ENCODE data around the gene SLC7A7. TPM values are rescaled to one million over a fixed set of nuclear protein-coding genes. Genes with fewer than 3 reads are reported as not detected.

Gene SLC7A7
- total and polyA plus RNA-seq, 10 of the 15 experiments (the other 5 are each of a cell fraction or from before 2014, with no cell fraction given), result 27.8 to 79.2 (median 50.8) TPM

DNA sequence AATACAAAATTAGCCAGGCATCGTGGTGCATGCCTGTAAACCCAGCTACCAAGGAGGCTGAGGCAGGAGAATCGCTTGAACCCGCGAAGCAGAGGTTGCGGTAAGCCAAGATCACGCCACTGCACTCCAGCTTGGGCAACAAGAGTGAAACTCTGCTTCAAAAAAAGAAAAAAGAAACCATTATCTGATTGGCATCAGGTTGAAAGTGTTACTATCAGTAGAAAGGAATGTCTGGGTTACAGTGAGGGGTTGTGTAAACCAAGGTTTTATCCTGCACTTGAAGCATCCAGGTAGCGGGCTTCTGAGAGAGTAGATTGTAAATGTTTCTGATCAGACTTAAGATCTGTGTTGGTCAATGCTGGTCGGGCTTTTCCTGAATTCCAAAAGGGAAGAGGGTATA, 62.8 kb downstream of the SLC7A7 start:
- ChIA-PET POLR2A (interaction anchor here (0.8 kb wide), 1 partner anchor 14 kb away, joined by 5 read pairs; no protein-coding TSS in a partner anchor), RAD21 (ENCODE audit: unreplicated experiment) (interaction anchor here (0.6 to 1.4 kb wide), 2 partner anchors 12 to 100 kb away, joined by 3 read pairs; no protein-coding TSS in a partner anchor), SMC1A (ENCODE audit: uncharacterized antibody, unreplicated experiment) (interaction anchor here (1.5 to 1.6 kb wide), 2 partner anchors 134 to 234 kb away, joined by 3 read pairs; no protein-coding TSS in a partner anchor), CTCF (interaction anchor here (0.5 to 4.5 kb wide), 2 partner anchors 101 to 106 kb away, joined by 3 to 38 read pairs; no protein-coding TSS in a partner anchor)
- ATAC-seq (no peak), DNase-seq (ENCODE audit: low read depth, low spot score) (no peak), FAIRE-seq (no peak)
- H3K4me1 ChIP-seq (ENCODE audit: control insufficient read depth, insufficient read depth, low read length), result peaks cover 15% of the 10 kb centered on the region
- H3K36me3 ChIP-seq (ENCODE audit: control insufficient read depth in 2 of 2, insufficient read depth in 2 of 2, low read length in 1 of 2), result no peaks in the 10 kb centered on the region
- no peaks in the 10 kb centered on the region for H3K9me3 ChIP-seq (replicated peaks; ENCODE audit: control insufficient read depth, insufficient read depth, low read length)
- 78% methylated on average over 8 of the region's 8 CpGs for WGBS (ENCODE audit: insufficient coverage, insufficient replicate concordance, low lambda C conversion rate, missing lambda C conversion rate)
- no peaks in the 10 kb centered on the region for H4K20me1 ChIP-seq (ENCODE audit: control insufficient read depth, insufficient read depth)
- intact Hi-C loops (cut with micrococcal nuclease; ENCODE audit: unreplicated experiment), result no loop called here
- in situ Hi-C loops (cut with MboI), result no loop called here
- no peak overlapping the region for H3K9ac ChIP-seq (ENCODE audit: control insufficient read depth, insufficient read depth, low read length)
- no TSS peak for BruUV-seq (replicated peaks)
- H3K4me3 ChIP-seq, result no peak overlapping the region
- no peak overlapping the region for H2AFZ ChIP-seq (ENCODE audit: control insufficient read depth, low read depth, low read length)
- H3K27ac ChIP-seq (ENCODE audit: control insufficient read depth, insufficient read depth), result no peak overlapping the region
- H3K27me3 ChIP-seq (replicated peaks in 1 of 2; ENCODE audit: control insufficient read depth in 2 of 2, insufficient read depth in 2 of 2, low read length in 1 of 2), result no peaks in the 10 kb centered on the region
- H3K79me2 ChIP-seq (ENCODE audit: control insufficient read depth, insufficient read depth, low read length), result no peaks in the 10 kb centered on the region
- H3K4me2 ChIP-seq (ENCODE audit: control insufficient read depth, insufficient read depth), result no peak overlapping the region
- TF ChIP-seq NFYA (IDR thresholded peaks at IDR 0.05; ENCODE audit: borderline replicate concordance, low read depth, low read length) (no peak), IRF4 (IDR thresholded peaks at IDR 0.05; ENCODE audit: low read depth, low read length) (no peak), KDM1A (IDR thresholded peaks at IDR 0.05; ENCODE audit: borderline replicate concordance) (no peak), BCL11A (IDR thresholded peaks at IDR 0.05; ENCODE audit: low read depth, low read length) (no peak), CBFB (IDR thresholded peaks at IDR 0.05; ENCODE audit: low read depth) (no peak), CBX3 (IDR thresholded peaks at IDR 0.05; ENCODE audit: borderline replicate concordance, low read depth) (no peak), BACH1 (IDR thresholded peaks at IDR 0.05; ENCODE audit: borderline replicate concordance) (no peak), ZNF274 (IDR thresholded peaks at IDR 0.05; ENCODE audit: insufficient read depth, insufficient read length) (no peak), TAF1 (IDR thresholded peaks at IDR 0.05; ENCODE audit: borderline replicate concordance, low read depth, low read length) (no peak), ZNF384 (IDR thresholded peaks at IDR 0.05; ENCODE audit: borderline replicate concordance, low read depth, low read length) (no peak), SP1 (IDR thresholded peaks at IDR 0.05; ENCODE audit: low read depth, low read length) (no peak)
- TF ChIP-seq, protein P1, sequence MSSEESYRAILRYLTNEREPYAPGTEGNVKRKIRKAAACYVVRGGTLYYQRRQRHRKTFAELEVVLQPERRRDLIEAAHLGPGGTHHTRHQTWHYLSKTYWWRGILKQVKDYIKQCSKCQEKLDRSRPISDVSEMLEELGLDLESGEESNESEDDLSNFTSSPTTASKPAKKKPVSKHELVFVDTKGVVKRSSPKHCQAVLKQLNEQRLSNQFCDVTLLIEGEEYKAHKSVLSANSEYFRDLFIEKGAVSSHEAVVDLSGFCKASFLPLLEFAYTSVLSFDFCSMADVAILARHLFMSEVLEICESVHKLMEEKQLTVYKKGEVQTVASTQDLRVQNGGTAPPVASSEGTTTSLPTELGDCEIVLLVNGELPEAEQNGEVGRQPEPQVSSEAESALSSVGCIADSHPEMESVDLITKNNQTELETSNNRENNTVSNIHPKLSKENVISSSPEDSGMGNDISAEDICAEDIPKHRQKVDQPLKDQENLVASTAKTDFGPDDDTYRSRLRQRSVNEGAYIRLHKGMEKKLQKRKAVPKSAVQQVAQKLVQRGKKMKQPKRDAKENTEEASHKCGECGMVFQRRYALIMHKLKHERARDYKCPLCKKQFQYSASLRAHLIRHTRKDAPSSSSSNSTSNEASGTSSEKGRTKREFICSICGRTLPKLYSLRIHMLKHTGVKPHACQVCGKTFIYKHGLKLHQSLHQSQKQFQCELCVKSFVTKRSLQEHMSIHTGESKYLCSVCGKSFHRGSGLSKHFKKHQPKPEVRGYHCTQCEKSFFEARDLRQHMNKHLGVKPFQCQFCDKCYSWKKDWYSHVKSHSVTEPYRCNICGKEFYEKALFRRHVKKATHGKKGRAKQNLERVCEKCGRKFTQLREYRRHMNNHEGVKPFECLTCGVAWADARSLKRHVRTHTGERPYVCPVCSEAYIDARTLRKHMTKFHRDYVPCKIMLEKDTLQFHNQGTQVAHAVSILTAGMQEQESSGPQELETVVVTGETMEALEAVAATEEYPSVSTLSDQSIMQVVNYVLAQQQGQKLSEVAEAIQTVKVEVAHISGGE (CRISPR knock-in tag; IDR thresholded peaks at IDR 0.05), result no peak
- TF ChIP-seq, protein P2, sequence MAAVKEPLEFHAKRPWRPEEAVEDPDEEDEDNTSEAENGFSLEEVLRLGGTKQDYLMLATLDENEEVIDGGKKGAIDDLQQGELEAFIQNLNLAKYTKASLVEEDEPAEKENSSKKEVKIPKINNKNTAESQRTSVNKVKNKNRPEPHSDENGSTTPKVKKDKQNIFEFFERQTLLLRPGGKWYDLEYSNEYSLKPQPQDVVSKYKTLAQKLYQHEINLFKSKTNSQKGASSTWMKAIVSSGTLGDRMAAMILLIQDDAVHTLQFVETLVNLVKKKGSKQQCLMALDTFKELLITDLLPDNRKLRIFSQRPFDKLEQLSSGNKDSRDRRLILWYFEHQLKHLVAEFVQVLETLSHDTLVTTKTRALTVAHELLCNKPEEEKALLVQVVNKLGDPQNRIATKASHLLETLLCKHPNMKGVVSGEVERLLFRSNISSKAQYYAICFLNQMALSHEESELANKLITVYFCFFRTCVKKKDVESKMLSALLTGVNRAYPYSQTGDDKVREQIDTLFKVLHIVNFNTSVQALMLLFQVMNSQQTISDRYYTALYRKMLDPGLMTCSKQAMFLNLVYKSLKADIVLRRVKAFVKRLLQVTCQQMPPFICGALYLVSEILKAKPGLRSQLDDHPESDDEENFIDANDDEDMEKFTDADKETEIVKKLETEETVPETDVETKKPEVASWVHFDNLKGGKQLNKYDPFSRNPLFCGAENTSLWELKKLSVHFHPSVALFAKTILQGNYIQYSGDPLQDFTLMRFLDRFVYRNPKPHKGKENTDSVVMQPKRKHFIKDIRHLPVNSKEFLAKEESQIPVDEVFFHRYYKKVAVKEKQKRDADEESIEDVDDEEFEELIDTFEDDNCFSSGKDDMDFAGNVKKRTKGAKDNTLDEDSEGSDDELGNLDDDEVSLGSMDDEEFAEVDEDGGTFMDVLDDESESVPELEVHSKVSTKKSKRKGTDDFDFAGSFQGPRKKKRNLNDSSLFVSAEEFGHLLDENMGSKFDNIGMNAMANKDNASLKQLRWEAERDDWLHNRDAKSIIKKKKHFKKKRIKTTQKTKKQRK (IDR thresholded peaks at IDR 0.05; ENCODE audit: low read depth, low read length), result no peak
- TF ChIP-seq, protein P3, sequence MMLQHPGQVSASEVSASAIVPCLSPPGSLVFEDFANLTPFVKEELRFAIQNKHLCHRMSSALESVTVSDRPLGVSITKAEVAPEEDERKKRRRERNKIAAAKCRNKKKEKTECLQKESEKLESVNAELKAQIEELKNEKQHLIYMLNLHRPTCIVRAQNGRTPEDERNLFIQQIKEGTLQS (IDR thresholded peaks at IDR 0.05; ENCODE audit: borderline replicate concordance, extremely low read depth, low read depth, low read length), result no peak

Measured in GM12878 (cell line).